ENCODE data around the gene KCTD13.
A peak's percentile ranks its signal among the peaks of the same experiment; 100 is the strongest.

DNA sequence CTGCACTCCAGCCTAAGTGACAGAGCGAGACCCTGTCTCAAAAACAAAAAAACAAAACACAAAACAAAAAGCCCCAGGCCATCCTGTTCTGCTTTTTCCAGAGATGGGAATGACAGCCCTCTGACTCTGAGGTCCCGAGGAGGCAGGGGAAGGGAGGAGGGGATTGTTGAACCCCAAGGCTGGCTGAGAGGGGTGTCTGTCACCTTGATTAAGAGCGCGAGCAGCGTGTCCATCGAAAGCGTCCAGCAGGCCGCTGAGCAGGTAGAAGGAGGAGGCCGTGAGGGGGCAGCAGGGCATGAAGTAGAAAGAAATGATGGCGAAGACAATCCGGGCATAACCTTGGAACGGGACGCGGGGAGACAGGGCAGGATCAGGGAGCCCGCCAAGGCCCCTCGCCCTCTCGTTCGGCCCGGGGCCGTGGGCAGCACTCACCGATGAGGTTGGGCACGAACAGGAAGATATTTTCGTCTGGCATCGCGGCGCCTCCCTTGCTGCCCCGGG is 63.6 kb downstream of the KCTD13 start:
- TF ChIP-seq SP1 (IDR thresholded peaks at IDR 0.05; ENCODE audit: low read depth): no peak
- no peak for TF ChIP-seq POLR2A (IDR thresholded peaks at IDR 0.05; ENCODE audit: borderline replicate concordance, extremely low read depth, insufficient read depth, insufficient read length)
- TF ChIP-seq CTCF (IDR thresholded peaks at IDR 0.05 in 2 of 3, conservative IDR thresholded peaks at IDR 0.05 in 1 of 3; ENCODE audit: borderline replicate concordance in 1 of 3, insufficient read depth in 1 of 3, low read depth in 2 of 3, low read length in 2 of 3): 0 out of 6 replicates have a peak, but pooled peaks of 1 of the 3 experiments have one; percentile 15
- TF ChIP-seq EZH2 (IDR thresholded peaks at IDR 0.05): no peak
- TF ChIP-seq SIN3A (IDR thresholded peaks at IDR 0.05; ENCODE audit: low read depth): no peak
- no peak for TF ChIP-seq POLR2AphosphoS5 (IDR thresholded peaks at IDR 0.05; ENCODE audit: low read depth, low read length)
- no peak for TF ChIP-seq SRF (IDR thresholded peaks at IDR 0.05; ENCODE audit: low read depth)
- no peak for TF ChIP-seq YY1 (IDR thresholded peaks at IDR 0.05; ENCODE audit: extremely low read depth, insufficient replicate concordance, low read depth, low read length)
- no peak for TF ChIP-seq EZH2phosphoT487 (IDR thresholded peaks at IDR 0.05; ENCODE audit: borderline replicate concordance)
- TF ChIP-seq MAX (IDR thresholded peaks at IDR 0.05): no peak

All from HCT116 (cell line).